ENCODE measurements around the gene STMN1.

STMN1 gene

DNA sequence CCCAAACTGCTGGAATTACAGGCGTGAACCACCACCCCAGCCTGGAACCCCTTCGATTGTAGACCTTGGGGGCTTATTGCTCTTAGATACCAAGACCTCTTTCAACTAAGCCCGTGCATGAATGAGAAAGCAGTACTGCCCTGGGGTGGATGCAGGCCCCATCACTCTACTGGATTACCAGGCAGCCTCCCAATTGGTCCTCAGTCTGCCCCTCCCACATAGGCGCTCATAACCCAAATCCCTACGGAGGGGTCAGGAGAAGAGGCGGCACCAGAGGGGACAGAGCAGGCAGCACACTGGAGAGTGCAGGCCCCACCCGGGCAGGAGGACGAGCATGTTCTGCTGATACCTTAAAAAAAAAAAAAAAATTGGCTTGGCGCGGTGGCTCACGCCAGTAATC, 12.4 kb upstream of the STMN1 start:
- no peak for DNase-seq

DNA sequence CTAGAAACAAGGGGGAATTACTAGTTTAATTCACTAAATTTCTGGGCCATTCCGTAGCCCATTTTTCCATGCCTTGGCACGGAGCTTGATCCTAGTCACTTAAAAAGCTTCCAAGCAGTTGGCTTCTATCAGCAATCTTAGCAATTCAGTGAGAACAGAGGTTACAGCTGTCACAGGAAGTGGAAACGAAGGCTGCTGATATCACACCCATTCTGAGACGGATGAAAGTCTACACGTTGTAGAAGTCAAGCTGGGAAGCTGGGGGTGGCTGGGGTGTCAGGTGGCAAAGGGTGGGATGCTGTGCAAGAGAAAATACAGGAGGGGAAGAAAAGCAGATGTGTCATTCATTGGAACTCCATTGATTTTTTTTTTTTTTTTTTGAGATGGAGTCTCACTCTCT, 11.8 kb upstream of the STMN1 start:
- no peak for DNase-seq

- DNase-seq: no peak
Observed at GRCh38 chr1:25916460-25916859, 10.2 kb upstream of the STMN1 start.

DNA sequence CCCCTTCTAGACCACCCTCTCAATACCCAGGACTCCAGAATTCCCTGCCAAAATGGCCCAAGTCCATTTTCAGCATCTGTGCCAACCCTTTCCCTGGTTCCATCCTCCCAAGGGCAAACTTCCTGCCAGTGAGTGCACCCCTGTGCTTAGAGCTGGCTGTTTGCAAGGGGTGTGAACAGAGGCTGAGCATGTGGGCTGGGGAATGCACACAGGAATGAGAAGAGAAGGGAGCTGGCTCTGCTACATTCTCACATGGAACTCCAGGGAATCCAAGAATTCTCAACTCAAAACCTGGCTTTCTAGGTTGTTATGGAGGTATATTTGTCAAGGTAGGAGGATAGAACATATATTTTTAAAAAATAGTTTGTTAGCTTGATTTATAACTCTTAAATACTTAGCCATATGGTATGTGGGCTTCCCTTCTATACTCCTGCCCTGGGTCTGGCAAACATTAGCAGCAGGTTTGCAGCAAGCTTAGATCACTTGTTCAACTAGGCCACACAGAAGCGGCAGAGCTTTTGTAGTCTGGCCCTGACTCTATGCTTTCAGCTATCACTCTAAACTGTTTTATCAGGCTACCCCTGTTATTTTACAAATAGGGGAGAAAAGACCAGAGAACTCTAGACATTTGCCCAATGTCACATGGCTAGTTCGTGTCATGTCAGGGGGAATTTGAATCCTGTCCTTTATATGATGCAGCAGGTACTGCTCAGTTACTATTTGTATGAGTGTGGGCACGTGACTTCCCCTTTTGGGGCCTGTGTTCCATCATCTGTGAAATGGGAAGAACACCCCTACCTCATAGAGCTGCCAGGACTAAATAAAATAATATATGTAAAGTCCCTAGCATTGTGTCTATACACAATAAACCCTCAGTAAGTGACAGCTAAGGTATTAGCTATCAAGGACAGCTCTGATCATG, 8.1 kb upstream of the STMN1 start:
- no peak for DNase-seq

DNA sequence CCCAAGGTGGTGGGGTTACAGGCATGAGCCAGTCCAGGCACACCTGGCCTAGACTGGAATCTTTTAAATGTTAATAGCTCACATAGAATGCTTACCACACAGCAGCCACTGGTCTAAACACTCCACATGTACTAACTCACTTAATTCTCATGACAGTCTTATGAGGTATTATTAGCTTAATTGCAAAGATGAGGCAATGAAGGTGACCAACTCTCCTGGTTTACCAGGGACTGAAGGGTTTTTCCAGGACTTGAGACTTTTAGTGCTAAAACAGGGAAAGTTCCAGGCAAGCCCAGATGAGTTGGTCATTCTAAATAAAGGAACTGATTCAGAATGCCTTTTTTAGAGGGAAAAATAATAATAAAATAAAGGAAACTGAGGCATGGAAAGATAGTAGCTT, 7.0 kb upstream of the STMN1 start:
- no peak for DNase-seq

- no peak for DNase-seq
Observed at GRCh38 chr1:25912076-25912831, 6.0 kb upstream of the STMN1 start.

- no peak for DNase-seq
Observed at GRCh38 chr1:25911162-25911561, 4.9 kb upstream of the STMN1 start.

DNA sequence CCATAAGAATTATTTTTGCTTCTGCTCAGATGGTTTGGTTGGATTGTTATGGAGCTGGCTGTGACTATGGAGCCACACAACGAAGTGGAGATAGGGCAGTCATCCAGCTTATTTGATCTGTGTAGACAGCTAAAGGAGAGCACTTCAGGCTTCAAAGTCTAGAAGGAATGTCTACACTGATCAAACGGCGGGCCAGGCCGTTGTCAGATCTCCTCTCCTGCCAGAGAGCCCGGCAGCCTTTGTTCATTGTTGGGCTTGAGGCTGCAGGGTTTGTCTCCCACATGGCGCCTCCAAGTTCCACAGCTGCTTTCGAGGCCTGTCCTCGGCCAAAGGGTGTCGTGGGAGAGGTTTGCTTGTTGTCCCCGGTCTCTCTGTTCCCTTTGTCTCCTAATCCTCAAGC, 2.8 kb upstream of the STMN1 start:
- DNase-seq: peak in 6 of 14 donors; percentile 12 to 45 (median 25)

GRCh38 chr1:25908161-25908560, 1.9 kb upstream of the STMN1 start:
- no peak for DNase-seq

GRCh38 chr1:25907601-25908000, 1.4 kb upstream of the STMN1 start:
- no peak for DNase-seq

GRCh38 chr1:25906644-25907300, 553 bp upstream of the STMN1 start:
- DNase-seq: peak in 6 of 14 donors; percentile 35 to 65 (median 54)

DNA sequence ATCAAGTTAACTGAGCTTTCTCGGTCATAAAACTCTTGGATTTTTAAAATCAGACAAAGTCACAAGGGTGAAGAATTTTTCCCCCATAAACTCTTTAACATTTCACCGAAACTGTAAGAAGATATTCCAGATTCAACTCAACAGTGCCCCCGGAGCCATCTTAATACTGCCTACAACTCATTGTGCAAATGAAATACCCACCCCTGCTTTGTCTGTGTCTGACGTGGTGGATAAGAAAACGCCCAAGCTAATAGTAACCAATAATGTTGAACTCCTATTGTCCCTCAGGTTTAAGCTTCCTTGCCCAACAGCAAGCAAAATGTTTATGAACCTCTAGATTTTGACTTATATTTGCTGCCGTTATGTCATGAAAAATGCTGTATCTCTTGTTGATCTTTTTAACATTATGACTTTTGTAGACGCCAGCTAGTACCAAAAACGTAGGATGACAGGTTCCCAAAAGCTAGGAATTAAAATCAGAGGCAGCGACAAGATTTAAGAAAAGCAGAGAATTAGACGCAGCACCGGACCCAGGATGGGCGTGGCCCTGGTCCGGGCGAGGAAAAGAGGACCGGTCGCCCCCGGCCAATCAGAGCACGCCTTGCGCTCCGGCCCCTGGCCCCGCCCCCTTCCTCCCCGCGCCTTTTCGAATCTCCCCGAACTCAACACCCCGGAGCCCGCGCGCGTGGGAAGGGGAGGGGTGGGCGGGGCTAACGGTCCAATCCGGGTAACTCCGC, 1.1 kb downstream of the STMN1 start:
- DNase-seq: peak; percentile 62 to 96 (median 91)

- DNase-seq: no peak
Observed at GRCh38 chr1:25903986-25904385, 2.2 kb downstream of the STMN1 start.

DNA sequence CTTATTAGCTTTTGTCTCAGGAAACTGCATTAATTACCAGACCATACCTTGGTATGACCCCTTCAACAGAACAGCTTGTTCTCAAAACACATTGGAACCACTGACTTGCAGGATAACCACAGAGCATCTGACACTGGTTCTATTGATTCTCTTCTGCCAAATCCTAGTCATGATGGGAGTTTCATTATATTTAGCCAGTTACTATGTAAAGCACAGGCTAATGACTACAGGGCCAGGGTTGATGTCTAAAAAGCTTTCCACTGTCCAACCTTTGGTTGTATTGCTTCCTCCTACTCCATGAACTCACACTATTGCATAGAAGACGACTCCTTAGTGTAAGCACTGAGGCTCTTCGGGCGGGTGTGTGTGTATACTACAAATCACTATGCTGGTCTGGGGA, 3.8 kb downstream of the STMN1 start:
- DNase-seq: peak in 1 of 14 donors; percentile 18

GRCh38 chr1:25900219-25900618, 6.0 kb downstream of the STMN1 start:
- DNase-seq: peak in 11 of 14 donors; percentile 21 to 78 (median 62)

GRCh38 chr1:25899792-25900191, 6.4 kb downstream of the STMN1 start:
- DNase-seq: no peak

DNA sequence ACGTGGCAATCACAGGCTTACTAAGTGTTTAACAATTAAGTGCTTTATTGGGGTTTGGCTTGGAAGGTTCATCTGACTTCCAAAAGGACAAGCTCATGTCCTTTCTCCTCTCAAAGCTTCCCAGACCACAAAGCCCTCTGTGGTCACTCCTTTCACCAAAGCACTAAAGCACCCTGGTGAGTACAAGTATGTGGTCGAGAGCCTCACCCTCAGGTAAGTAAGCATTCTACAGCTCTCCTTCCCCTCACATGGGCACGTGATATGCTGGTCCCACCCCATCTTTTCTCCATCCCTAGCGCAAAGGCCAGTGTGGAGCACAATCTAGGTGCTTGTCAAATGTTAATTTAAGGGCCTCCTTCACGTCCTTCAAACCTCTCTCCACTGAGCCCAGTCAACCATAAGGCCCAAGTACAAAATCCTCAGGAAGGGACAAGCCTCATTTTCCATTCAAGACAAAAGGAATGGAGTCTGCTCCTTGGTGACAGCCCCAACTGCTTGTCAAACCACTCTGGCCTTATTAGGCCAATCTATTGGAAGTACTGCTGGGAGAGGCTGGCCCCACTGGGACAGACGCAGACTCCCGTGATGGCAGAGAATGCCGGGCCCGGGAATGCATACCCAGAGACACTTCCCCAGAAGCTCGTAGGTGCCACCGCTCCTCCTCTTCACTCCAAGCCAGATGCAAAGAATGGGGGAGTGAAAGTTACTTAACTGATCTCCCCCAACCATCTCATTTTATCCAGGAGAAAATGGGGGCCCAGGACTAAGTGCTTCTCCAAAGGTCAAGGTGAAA, 7.8 kb downstream of the STMN1 start:
- peak in 1 of 14 donors; percentile 28 for DNase-seq

- DNase-seq: peak in 2 of 14 donors; percentile 9 to 13
Observed at GRCh38 chr1:25897754-25898153, 8.5 kb downstream of the STMN1 start.

- DNase-seq: peak in 1 of 14 donors; percentile 15
Observed at GRCh38 chr1:25896266-25896665, 10.0 kb downstream of the STMN1 start.

DNA sequence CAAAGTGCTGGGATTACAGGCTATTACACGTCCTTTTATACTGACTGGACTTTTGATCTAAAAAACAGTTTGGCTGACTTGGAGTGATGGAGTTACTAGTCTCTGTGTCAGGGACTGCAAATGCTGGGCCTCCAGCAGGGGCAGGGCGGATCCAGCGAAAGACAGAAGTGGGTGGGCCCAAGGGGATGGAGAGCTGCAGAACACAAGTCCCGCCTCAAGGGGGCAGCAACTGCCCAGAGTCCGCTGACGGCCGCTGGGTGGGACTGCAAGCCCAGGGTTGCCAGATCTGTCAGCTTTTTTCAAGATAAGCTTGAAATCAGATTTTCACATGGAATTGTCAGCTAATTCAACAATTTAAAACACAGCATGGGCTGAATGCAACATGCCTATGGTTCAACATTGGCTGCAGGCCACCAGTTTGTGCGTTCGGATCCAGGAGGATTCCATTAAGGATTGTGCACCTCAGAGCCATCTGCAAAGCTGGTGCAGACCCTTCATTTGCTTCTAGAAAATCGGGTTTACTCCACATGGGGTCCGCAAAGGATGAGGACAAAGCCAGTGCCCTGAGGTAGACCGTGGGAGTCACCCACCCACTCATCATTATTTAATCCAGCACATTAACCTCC, 10.7 kb downstream of the STMN1 start:
- DNase-seq: peak in 13 of 14 donors; percentile 36 to 91 (median 83)

DNA sequence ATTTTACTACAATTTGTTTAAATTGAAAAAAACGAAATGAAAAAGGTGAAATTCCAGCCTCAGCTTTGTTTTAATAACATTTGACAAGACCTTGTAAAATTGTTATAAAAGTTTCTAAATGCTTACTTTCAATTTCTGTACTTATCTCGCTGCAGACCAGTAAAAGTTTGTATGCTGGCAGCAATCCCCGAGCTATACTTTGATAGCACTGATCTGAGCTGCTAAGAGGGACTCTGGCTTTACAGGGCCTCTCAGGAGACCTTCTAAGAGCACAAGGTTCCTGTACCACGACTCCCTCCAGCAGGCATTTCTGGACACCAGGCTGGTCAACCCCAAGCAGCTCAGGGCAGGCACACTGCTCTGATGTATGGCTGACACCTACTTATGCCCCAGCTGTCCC, 13.1 kb downstream of the STMN1 start:
- no peak for DNase-seq

Data from C1 segment of cervical spinal cord (tissue), 14 donors.